NK-92 treated with Interleukin-12 subunit alpha and Interleukin-12 subunit beta, amount 100 ng/mL, for 24 hours (cell line): Measurements from ENCODE around the gene FYB1.
"Not testable (repeated sequence)": the region's sequence is repeated elsewhere in the genome, so short reads cannot be mapped to it uniquely, and the experiment has no call there.

Experiments
- DNase-seq: peaks from one replicate; lab custom pipeline; 2025; lab: John Stamatoyannopoulos, UW

Gene FYB1

GRCh38 chr5:39226100-39226451 is 6.7 kb upstream of the FYB1 start:
- DNase-seq, result no peak

- DNase-seq, result no peak
These were observed 6.2 kb upstream of the FYB1 start for GRCh38 chr5:39225405-39226099.

GRCh38 chr5:39224196-39224761 is 4.9 kb upstream of the FYB1 start:
- no peak for DNase-seq

DNA sequence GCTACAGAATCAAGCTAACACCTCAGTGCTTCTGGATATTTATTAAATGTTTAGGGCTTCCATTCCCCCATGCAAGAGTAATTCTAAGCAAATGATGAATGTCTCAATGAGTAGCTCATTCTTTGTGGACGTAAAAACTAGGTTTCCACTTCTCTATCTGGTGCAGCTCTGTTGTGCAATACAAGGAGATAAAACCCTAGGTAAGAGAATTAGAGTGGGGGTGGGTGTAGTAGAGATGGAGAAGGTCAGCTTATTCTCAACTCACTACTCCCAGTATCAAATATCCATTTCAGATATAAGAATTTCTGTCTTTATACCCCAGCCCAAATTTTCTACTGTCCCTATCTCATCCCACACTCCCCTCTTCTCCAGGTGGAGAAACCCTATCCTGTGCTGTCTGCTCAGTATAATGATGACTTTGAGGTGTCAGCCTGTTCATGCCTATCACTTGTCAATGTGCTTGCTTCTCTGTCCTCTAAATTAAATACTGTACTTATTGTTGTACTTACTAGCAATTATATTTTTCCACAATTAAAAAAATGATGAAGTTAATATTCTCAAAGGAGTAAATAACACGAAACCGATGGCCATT is 4.3 kb upstream of the FYB1 start:
- DNase-seq, result no peak

DNA sequence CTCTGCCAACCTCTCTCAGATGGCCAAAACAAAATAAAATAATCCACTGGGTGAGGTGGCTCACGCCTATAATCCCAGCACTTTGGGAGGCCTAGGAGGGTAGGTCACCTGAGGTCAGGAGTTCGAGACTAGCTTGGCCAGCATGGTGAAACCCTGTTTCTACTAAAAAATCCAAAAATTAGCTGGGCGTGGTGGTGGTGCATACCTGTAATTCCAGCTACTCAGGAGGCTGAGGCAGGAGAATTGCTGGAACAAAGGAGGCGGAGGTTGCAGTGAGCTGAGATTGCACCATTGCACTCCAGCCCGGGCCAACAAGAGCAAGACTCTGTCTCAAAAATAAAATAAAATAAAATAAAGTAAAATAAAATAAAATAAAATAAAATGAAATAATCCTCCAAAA is 2.3 kb upstream of the FYB1 start:
- not testable (repeated sequence) for DNase-seq

GRCh38 chr5:39220280-39221030 is 1.1 kb upstream of the FYB1 start:
- no peak for DNase-seq

DNA sequence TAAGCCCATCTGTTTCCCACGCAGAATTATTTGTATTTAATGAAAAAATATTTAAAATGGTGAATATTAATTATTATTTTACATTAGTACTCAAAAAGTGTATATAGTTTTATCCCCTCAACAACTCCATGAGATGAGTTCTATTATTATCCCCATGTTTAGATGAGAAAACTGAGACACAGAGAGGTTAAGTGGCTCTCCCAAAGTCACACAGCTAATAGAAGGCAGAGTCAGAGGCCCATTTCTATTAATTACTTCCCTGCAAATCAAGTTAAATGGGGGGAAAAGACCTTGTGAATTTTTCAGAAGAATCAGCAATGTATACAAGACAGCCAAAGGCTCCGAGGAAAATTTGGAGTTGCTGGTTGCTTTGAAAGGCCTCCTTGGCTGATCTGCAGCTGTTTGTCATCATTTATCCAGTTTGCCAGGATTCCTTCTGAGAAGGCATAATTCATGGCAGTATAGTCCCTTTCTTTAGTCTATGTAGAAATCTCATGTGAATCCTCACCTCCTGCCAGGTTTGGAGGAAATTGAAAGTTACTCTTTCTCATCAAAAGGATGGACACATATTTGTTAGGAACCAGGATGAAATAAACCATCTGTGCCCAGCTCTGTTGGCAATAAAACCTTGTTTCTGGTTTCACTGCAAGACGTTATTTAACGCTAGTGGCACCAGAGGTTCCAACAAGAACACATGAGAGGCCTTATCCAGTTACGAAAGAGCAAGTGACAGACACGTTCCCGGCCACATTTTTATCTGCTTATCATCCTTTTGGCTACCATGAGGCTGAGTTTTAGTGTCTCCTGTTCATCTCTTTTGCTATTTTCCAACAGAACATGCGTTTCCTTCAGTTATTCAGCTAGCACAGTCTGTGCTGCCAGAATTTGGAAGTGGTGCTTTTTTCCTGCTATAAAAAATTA is 621 bp downstream of the FYB1 start:
- DNase-seq, result no peak

DNA sequence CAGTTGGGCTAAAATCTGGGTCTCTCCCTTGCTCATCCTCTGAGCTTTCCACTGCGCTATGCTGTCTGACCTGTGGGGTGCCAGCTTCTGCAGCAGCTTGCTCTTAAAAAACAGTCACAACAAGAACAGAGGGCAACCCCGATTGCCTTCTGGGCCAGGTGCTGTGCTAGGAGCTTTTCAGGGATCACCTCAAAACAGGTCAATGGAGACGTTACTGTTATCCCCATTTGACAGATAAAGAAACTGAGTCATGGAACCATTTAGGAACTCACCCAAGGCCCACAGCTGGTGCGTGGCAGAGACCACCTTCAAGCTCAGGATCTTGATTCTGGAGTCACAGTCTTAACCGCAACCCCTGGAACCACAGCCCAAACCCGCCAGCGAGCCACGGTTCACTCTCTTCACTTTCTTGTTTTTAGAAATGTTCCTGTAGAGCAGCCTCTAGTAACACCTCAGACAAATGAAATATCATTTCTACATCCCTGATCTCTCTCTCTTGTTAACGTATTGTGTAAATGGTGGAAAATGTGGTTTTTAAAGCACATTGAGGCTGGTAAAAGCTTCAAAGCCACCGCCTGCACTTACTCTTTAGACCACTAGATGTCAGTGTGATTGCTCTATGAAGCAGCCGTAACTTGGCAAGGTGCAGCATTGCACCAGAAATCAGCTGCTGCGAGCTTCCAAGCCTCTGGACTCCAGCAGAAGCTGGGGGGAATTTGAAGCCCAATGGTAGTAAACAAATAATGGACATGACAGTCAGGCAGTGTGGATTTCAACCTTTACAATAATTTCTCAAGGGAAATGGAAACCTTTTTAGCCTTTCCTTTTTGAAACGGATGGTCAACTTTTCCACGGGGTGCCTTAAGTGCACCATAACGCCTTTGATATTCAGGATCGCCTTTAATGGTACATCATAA is 1.7 kb downstream of the FYB1 start:
- DNase-seq, result peak; percentile 43

DNA sequence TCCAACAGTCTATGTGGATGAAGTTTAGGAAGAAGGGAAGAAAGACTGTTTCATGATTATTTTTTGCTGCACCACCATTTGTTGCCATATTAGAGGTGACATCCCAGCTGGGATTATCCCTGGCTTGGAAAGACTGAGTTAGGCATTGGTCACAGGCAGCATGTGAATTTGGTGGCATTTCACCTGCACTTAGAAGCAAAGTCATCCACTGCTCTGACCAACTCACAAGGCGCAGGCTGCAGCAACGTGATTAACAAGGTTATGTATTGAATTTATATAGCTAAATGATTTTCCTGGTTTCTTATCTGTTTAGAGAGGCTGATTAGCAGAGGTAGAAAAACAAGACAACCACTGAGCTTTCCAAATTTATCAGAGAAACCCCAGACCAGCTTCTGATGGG is 2.7 kb downstream of the FYB1 start:
- no peak for DNase-seq

- DNase-seq, result no peak
These were observed 3.5 kb downstream of the FYB1 start for GRCh38 chr5:39215857-39216256.

DNA sequence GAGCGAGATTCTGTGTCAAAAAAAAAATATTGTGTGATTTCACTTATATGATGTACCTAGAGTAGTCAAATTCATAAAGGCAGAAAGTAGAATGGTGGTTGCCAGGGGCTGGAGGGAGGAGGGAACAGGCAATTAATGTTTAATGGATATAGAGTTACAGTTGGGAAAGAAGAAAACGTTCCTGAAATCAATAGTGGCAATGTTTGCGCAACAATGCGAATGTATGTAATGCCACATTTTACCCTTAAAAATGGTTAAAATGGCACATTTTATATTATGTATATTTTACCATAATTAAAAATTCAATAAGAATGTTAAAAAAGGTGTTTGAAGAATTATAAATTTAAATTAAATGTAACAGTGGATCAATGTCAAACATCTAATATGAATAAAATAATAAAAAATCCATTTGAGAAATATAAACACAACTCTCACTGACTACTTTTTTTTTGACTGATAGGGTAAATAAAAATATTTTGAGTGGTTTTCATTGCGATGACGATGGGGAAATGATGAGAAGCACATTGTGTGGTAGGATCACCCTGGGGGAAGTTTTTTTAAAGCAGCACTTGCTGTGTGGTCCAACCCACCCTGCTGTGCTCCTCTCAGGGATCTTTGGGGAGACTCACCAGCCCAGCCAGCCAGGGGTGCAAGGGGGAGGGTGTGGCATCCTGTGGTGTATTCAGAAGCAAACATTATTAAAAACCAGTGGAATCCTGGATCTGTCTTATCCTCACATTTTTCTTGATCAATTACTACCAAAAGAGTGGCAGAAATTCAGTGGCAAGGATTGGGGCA is 4.3 kb downstream of the FYB1 start:
- DNase-seq, result no peak

DNA sequence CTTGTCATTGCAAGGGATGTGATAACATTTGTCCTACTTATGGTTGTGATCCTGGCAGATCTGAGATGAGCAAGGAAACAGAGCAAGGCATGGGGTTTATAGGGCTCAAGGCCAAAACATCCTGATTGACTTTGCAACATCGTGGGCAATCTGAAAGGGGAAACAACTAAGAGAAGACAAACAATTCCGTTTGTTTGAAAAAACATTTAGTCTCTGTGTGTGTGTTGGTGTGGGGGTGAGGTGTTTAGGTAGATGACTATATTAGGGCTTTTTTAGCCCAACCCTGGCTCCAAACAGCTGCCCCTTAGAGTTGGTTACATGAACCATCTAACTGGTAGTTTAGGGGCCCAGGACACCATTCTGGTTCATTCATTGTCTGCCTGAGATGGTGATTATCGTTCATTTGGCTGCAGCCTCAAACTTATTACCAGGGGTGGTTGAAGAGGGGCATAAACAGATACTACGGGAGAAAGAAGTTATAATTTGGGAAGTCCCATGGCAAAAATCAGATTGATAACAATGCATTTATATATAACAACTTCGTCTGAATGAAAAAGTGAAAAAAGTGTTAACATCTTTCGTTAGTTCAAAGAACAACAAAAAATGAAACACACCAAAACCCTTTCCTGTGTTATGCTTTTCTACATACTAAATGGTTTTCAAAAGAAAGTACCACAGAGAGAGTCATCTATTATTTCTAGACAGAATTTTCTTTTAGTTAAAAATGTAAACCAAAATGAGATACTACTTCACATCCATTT is 5.7 kb downstream of the FYB1 start:
- DNase-seq, result no peak

- peak; percentile 36 for DNase-seq
These were observed 7.6 kb downstream of the FYB1 start for GRCh38 chr5:39211773-39212172.

GRCh38 chr5:39209924-39210323 is 9.4 kb downstream of the FYB1 start:
- peak; percentile 88 for DNase-seq

DNA sequence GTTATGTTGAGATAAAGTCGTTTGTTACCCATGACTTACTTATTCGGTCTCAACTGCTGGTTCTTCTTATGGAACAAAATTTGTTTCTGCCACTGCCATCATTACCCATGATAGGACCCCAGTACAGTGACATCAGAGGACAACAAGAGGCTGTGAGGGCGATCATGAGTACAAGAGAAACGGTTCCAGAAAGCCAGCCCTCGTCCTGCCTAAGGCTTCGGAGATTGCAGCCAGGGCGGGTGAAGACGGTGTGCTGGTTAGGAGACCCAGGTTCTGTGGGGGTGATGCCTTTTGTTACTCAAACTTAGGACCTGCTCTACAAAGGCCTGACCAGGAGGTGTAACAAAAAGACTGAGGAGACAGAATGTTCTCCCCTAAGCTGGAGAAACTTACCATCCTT is 10.9 kb downstream of the FYB1 start:
- DNase-seq, result no peak

DNA sequence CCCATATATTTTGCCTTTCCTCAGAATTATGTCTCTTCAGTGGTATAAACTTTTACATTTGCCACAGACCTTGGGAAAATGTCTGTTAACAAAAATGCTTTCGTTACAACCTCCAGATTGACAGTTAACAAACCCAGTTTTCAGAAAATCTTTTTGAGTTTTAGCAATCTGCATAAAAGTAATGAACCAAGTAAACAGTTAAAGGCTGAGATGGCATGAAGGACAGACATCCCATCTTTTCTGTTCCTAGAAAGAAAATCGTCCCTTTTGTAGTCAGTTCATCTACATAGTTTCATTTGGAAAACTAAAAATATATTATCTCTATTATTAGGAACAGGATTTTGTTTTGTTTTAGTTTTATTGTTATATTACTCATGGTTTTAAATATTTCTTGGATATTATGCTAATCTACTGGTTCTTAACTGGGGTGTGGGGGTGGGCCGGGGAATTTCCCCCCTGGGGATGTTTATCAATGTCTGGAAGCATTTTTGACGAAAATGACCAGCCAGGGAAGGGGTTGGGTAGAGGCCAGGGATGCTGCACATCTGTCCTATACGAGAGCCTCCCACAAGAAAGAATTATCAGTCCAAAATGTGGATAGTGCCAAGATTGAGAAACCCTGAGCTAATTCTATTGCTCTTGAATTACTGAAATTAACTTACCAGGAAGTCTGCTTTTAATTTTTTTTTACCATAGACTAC is 11.9 kb downstream of the FYB1 start:
- no peak for DNase-seq

GRCh38 chr5:39206630-39207321 is 12.6 kb downstream of the FYB1 start:
- no peak for DNase-seq

GRCh38 chr5:39205550-39205949 is 13.8 kb downstream of the FYB1 start:
- DNase-seq, result no peak
